Glutamatergic neuron (in vitro differentiated cells): Measurements from ENCODE around the gene TIAM2. TPM values are rescaled to one million over a fixed set of nuclear protein-coding genes. Genes with fewer than 3 reads are reported as not detected.

Experiments
- DNase-seq: peaks from one replicate; pipeline ENCODE4 v3.0.0; 2022
- H3K27ac Mint-ChIP-seq: one replicate; pipeline ENCODE4 v1.8.0; 2020; ENCODE audit warnings: mild to moderate bottlenecking, mixed read lengths, inconsistent platforms; ENCODE audit not compliant: unreplicated experiment
- H3K27me3 Mint-ChIP-seq: one replicate; pipeline ENCODE4 v1.8.0; 2020; ENCODE audit warnings: mild to moderate bottlenecking, moderate library complexity, mixed read lengths, inconsistent platforms; ENCODE audit not compliant: unreplicated experiment
- H3K36me3 Mint-ChIP-seq: one replicate; pipeline ENCODE4 v1.8.0; 2020; ENCODE audit warnings: mild to moderate bottlenecking, mixed read lengths, inconsistent platforms; ENCODE audit not compliant: unreplicated experiment
- H3K4me1 Mint-ChIP-seq: one replicate; pipeline ENCODE4 v1.8.0; 2020; ENCODE audit warnings: mild to moderate bottlenecking, low read depth, mixed read lengths, inconsistent platforms; ENCODE audit not compliant: unreplicated experiment
- H3K4me3 Mint-ChIP-seq: one replicate; pipeline ENCODE4 v1.8.0; 2020; ENCODE audit warnings: mild to moderate bottlenecking, mixed read lengths, inconsistent platforms; ENCODE audit not compliant: unreplicated experiment
- H3K9me3 Mint-ChIP-seq: one replicate; pipeline ENCODE4 v1.8.0; 2020; ENCODE audit warnings: mild to moderate bottlenecking, moderate library complexity, mixed read lengths, inconsistent platforms; ENCODE audit not compliant: unreplicated experiment
- total RNA-seq: library from RNA; stranded (reverse); fragmentation: NEBNext Ultra II Directional; extraction: Animal tissue kit (Norgen Biotek cat#: 25700); gene quantifications from one replicate; pipeline ENCODE4 v1.2.1, GENCODE V29; 2021; ENCODE audit not compliant: unreplicated experiment
- TF ChIP-seq, protein P1 (sequence below): fragments of 200-600 bp; sonication (generic); IDR thresholded peaks from one replicate; pipeline ENCODE4 v1.5.0; 2021; ENCODE audit not compliant: partially characterized antibody, unreplicated experiment

TIAM2 gene
- total RNA-seq, 1 donor from 2014 or later, result 113 TPM

DNA sequence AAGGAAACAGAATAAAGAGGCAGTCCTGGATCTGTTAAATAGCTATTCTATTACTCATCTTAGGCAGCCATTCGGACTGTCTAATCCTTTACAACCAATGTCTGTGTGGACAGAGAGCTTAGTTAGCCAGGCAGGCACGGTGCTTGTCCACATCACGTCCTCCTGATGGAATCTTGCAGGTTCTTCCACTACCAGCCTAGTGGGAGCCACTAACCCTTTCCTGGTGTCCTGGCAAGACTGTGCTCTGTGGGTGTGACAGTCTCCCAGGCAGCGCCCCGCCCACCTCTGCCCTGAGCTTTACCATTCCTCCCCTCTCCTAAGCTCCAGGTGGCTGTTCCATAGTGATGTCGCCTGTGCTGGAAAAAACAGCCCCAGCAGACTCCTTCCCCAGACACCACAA, 190.4 kb downstream of the TIAM2 start:
- peak overlapping the region; percentile 33 for H3K27ac Mint-ChIP-seq
- peaks cover 4% of the 10 kb centered on the region for H3K36me3 Mint-ChIP-seq
- H3K4me3 Mint-ChIP-seq, result no peak overlapping the region
- DNase-seq, result no peak
- peaks cover 24% of the 10 kb centered on the region for H3K4me1 Mint-ChIP-seq
- H3K9me3 Mint-ChIP-seq, result peaks cover 6% of the 10 kb centered on the region
- TF ChIP-seq, protein P1, sequence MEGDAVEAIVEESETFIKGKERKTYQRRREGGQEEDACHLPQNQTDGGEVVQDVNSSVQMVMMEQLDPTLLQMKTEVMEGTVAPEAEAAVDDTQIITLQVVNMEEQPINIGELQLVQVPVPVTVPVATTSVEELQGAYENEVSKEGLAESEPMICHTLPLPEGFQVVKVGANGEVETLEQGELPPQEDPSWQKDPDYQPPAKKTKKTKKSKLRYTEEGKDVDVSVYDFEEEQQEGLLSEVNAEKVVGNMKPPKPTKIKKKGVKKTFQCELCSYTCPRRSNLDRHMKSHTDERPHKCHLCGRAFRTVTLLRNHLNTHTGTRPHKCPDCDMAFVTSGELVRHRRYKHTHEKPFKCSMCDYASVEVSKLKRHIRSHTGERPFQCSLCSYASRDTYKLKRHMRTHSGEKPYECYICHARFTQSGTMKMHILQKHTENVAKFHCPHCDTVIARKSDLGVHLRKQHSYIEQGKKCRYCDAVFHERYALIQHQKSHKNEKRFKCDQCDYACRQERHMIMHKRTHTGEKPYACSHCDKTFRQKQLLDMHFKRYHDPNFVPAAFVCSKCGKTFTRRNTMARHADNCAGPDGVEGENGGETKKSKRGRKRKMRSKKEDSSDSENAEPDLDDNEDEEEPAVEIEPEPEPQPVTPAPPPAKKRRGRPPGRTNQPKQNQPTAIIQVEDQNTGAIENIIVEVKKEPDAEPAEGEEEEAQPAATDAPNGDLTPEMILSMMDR, result no peak
- peaks cover 8% of the 10 kb centered on the region for H3K27me3 Mint-ChIP-seq

- Mint-ChIP-seq H3K27ac (no peak overlapping the region), H3K9me3 (peaks cover 6% of the 10 kb centered on the region), H3K36me3 (peaks cover 4% of the 10 kb centered on the region), H3K27me3 (peaks cover 8% of the 10 kb centered on the region), H3K4me1 (peaks cover 24% of the 10 kb centered on the region), H3K4me3 (no peak overlapping the region)
- no peak for DNase-seq
- TF ChIP-seq, protein P1, result no peak
Measured at GRCh38 chr6:155186052-155186658, 191.0 kb downstream of the TIAM2 start.

DNA sequence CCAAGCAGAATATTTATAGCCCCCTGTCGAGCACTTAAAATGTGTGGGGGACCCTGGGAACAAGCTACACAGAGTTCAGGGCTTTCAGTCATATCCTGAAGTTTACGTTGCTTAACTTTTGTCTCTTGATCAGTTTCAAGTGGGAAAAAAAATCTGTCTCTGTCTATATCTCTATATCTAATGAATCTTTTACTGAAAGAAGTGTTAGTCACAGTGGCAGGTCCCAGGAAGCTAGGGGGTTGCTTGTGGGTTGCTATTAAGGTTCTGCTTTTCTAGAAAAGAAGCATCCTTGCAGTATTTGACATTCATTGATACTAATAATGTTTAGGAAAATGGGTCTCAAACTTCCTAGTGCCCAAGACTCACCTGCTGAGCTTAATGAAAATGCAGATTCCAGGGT, 192.0 kb downstream of the TIAM2 start:
- DNase-seq, result no peak
- Mint-ChIP-seq H3K4me1 (peaks cover 23% of the 10 kb centered on the region), H3K27me3 (peaks cover 6% of the 10 kb centered on the region), H3K27ac (no peak overlapping the region), H3K36me3 (peaks cover 4% of the 10 kb centered on the region), H3K4me3 (no peak overlapping the region), H3K9me3 (peaks cover 6% of the 10 kb centered on the region)
- TF ChIP-seq, protein P1, result no peak

GRCh38 chr6:155187994-155188706, 193.0 kb downstream of the TIAM2 start:
- DNase-seq, result no peak
- Mint-ChIP-seq H3K4me3 (no peak overlapping the region), H3K27me3 (peaks cover 7% of the 10 kb centered on the region), H3K9me3 (peaks cover 6% of the 10 kb centered on the region), H3K27ac (no peak overlapping the region), H3K36me3 (peaks cover 4% of the 10 kb centered on the region), H3K4me1 (peaks cover 19% of the 10 kb centered on the region)
- TF ChIP-seq, protein P1, result no peak

DNA sequence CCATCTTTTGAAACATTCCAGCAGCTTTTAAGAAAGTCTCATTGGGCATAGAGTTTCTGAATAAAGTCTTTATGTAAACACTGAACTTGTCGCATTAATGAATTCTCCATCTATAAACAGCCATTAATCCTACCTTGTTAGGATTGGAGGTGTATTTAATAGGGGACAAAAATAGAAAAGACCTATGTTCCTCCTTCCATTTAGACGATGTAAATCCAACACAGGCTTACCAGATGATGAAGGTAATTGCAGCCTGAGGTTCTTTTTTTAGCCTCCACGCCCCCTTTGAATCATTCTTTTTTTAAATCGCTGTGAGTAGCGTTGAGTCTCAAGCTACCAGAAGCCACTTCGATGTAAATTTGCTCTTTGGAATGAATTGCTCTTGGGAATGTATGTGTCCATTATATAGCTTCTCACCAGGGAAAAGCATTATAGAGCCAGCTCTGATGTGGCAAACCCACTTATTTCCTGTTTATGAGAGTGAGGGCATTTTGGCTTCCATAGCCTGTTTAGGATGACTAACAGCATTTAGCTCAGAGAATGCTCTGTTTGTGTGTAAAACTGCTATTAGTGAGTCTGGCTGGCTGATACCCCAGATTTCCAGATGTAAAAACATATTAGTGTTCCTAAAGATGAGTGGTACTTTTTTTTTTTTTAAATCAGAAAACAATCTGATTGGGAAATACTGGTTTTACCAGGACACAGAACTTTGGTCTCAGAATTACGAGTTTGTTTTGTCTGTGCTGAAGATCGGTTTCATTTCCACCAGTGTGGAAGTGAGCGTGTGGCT, 193.8 kb downstream of the TIAM2 start:
- no peak for DNase-seq
- TF ChIP-seq, protein P1, result no peak
- no peak overlapping the region for H3K27ac Mint-ChIP-seq
- peaks cover 8% of the 10 kb centered on the region for H3K9me3 Mint-ChIP-seq
- peaks cover 5% of the 10 kb centered on the region for H3K36me3 Mint-ChIP-seq
- H3K4me1 Mint-ChIP-seq, result peaks cover 20% of the 10 kb centered on the region
- H3K4me3 Mint-ChIP-seq, result no peak overlapping the region
- peaks cover 8% of the 10 kb centered on the region for H3K27me3 Mint-ChIP-seq
